ENCODE data around the gene CDRT4. TPM values are rescaled to one million over a fixed set of nuclear protein-coding genes. Genes with fewer than 3 reads are reported as not detected.
A peak's percentile ranks its signal among the peaks of the same experiment; 100 is the strongest.

Gene CDRT4
- total RNA-seq, 4 donors from 2014 or later: 0.29 to 22.8 (median 4.2) TPM

DNA sequence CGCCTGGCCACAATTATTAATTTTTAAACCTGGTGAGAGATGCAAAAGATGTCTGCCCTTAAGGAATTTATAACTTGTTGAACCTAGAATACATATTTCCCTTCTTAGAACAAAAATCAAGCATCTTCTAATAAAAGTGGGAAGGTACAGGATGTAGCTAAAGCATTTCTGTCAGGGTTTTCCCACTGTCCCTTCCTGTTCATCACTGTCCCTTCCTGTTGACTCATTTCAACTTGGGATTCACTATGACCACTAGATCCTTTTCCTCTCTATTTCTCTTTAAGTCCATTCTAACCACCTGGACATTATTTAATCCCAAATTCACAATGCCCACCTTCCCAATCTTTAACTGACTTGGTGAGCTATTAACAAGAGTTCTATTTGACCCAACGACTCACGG is 33.9 kb upstream of the CDRT4 start:
- TF ChIP-seq CTCF (IDR thresholded peaks at IDR 0.05) (no peak), POLR2A (IDR thresholded peaks at IDR 0.05) (no peak)
- Histone ChIP-seq H3K4me3 (no peak overlapping the region), H3K36me3 (no peaks in the 10 kb centered on the region), H3K4me1 (no peaks in the 10 kb centered on the region), H3K27me3 (no peaks in the 10 kb centered on the region), H3K9me3 (no peaks in the 10 kb centered on the region), H3K27ac (peak overlapping the region; percentile 82 to 87)
- intact Hi-C loops (cut with DNase I; ENCODE audit: low total_unique reads): no loop called here
- DNase-seq: no peak

DNA sequence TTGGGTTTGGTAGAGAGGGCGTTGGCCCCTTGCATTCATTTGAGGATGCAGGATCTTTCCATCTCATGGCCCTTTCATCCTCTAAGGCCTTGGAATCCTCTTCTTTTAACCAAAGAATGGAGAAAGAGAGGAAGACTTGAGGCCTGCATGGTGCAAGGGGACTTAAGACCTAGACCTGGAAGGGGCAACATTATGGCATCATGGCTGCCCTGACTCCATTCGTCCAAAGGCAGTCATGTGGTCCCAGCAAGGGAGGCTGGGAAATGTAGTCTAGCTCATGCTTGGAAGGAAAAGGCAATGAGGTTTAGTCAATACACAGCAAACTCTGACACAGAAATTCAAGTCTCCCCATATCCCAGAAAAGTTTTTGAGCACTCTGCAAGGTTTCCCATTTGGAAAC is 30.7 kb upstream of the CDRT4 start:
- intact Hi-C loops (cut with DNase I; ENCODE audit: low total_unique reads): no loop called here
- Histone ChIP-seq H3K4me1 (no peaks in the 10 kb centered on the region), H3K4me3 (no peak overlapping the region), H3K36me3 (no peaks in the 10 kb centered on the region), H3K27me3 (no peaks in the 10 kb centered on the region), H3K9me3 (no peaks in the 10 kb centered on the region), H3K27ac (no peak overlapping the region)
- DNase-seq: no peak
- TF ChIP-seq POLR2A (IDR thresholded peaks at IDR 0.05) (no peak), CTCF (IDR thresholded peaks at IDR 0.05) (no peak)

GRCh38 chr17:15496735-15497670 is 29.6 kb upstream of the CDRT4 start:
- H3K36me3 ChIP-seq: no peaks in the 10 kb centered on the region
- intact Hi-C loops (cut with DNase I; ENCODE audit: low total_unique reads): no loop called here

GRCh38 chr17:15494821-15495220 is 27.4 kb upstream of the CDRT4 start:
- intact Hi-C loops (cut with DNase I; ENCODE audit: low total_unique reads): no loop called here
- Histone ChIP-seq H3K4me3 (no peak overlapping the region), H3K27me3 (no peaks in the 10 kb centered on the region), H3K27ac (peak overlapping the region; percentile 32 to 41), H3K4me1 (no peaks in the 10 kb centered on the region), H3K9me3 (no peaks in the 10 kb centered on the region), H3K36me3 (no peaks in the 10 kb centered on the region)
- peak; percentile 35 for DNase-seq
- no peak for TF ChIP-seq POLR2A (IDR thresholded peaks at IDR 0.05)
- TF ChIP-seq CTCF (IDR thresholded peaks at IDR 0.05): no peak

More at GRCh38 chr17:15496735-15497670, 29.6 kb upstream of the CDRT4 start:
- TF ChIP-seq CTCF (IDR thresholded peaks at IDR 0.05) (no peak), POLR2A (IDR thresholded peaks at IDR 0.05) (no peak)
- Histone ChIP-seq H3K4me1 (no peaks in the 10 kb centered on the region), H3K4me3 (no peak overlapping the region), H3K27me3 (no peaks in the 10 kb centered on the region), H3K9me3 (no peaks in the 10 kb centered on the region), H3K27ac (peak overlapping the region in 1 of 2 donors; percentile 32)
- DNase-seq: no peak

- Histone ChIP-seq H3K27ac (peak overlapping the region in 1 of 2 donors; percentile 7), H3K9me3 (no peaks in the 10 kb centered on the region), H3K27me3 (no peaks in the 10 kb centered on the region), H3K4me1 (no peaks in the 10 kb centered on the region), H3K4me3 (no peak overlapping the region), H3K36me3 (no peaks in the 10 kb centered on the region)
- intact Hi-C loops (cut with DNase I; ENCODE audit: low total_unique reads): no loop called here
- DNase-seq: no peak
- no peak for TF ChIP-seq CTCF (IDR thresholded peaks at IDR 0.05)
- TF ChIP-seq POLR2A (IDR thresholded peaks at IDR 0.05): no peak
Observed at GRCh38 chr17:15493693-15494035, 26.2 kb upstream of the CDRT4 start.
